ENCODE data around the gene EXOC3.
A peak's percentile ranks its signal among the peaks of the same experiment; 100 is the strongest.

The EXOC3 gene

GRCh38 chr5:443239-444151, 519 bp downstream of the EXOC3 start:
- Histone ChIP-seq H3K4me1 (ENCODE audit: insufficient read depth, insufficient read length) (peaks cover 14% of the 10 kb centered on the region), H3K9me3 (ENCODE audit: insufficient read depth, low read length) (no peaks in the 10 kb centered on the region), H3K27me3 (ENCODE audit: insufficient read depth, insufficient read length) (no peaks in the 10 kb centered on the region), H3K36me3 (ENCODE audit: insufficient read depth, insufficient read length, low read length) (peaks cover 29% of the 10 kb centered on the region), H3K9ac (ENCODE audit: insufficient read length, low read depth) (peak overlapping the region; percentile 87), H3K4me3 (ENCODE audit: insufficient read length, low read depth) (peak overlapping the region; percentile 72)
- no peak for DNase-seq (ENCODE audit: low read depth, low spot score)
- TF ChIP-seq YY1 (IDR thresholded peaks at IDR 0.05; ENCODE audit: insufficient read depth, insufficient read length) (no peak), SUZ12 (IDR thresholded peaks at IDR 0.05; ENCODE audit: extremely low read depth, insufficient read depth, insufficient read length) (no peak)

GRCh38 chr5:444226-444625, 1.2 kb downstream of the EXOC3 start:
- H3K9me3 ChIP-seq (ENCODE audit: insufficient read depth, low read length), result no peaks in the 10 kb centered on the region
- DNase-seq (ENCODE audit: low read depth, low spot score), result no peak
- H3K4me1 ChIP-seq (ENCODE audit: insufficient read depth, insufficient read length), result peaks cover 11% of the 10 kb centered on the region
- H3K27me3 ChIP-seq (ENCODE audit: insufficient read depth, insufficient read length), result no peaks in the 10 kb centered on the region
- H3K36me3 ChIP-seq (ENCODE audit: insufficient read depth, insufficient read length, low read length), result peaks cover 37% of the 10 kb centered on the region
- no peak overlapping the region for H3K4me3 ChIP-seq (ENCODE audit: insufficient read length, low read depth)
- peak overlapping the region; percentile 87 for H3K9ac ChIP-seq (ENCODE audit: insufficient read length, low read depth)
- TF ChIP-seq ZNF274 (IDR thresholded peaks at IDR 0.05; ENCODE audit: low read depth, low read length) (no peak), SUZ12 (IDR thresholded peaks at IDR 0.05; ENCODE audit: extremely low read depth, insufficient read depth, insufficient read length) (no peak), YY1 (IDR thresholded peaks at IDR 0.05; ENCODE audit: insufficient read depth, insufficient read length) (no peak)

GRCh38 chr5:445591-445990, 2.6 kb downstream of the EXOC3 start:
- H3K9ac ChIP-seq (ENCODE audit: insufficient read length, low read depth), result no peak overlapping the region

GRCh38 chr5:446066-446882, 3.3 kb downstream of the EXOC3 start:
- Histone ChIP-seq H3K4me3 (ENCODE audit: insufficient read length, low read depth) (no peak overlapping the region), H3K27me3 (ENCODE audit: insufficient read depth, insufficient read length) (no peaks in the 10 kb centered on the region), H3K4me1 (ENCODE audit: insufficient read depth, insufficient read length) (peaks cover 7% of the 10 kb centered on the region), H3K9ac (ENCODE audit: insufficient read length, low read depth) (no peak overlapping the region), H3K36me3 (ENCODE audit: insufficient read depth, insufficient read length, low read length) (peaks cover 40% of the 10 kb centered on the region), H3K9me3 (ENCODE audit: insufficient read depth, low read length) (0 out of 2 replicates have a peak, but pooled peaks cover under 1% of the 10 kb centered on the region)
- no peak for DNase-seq (ENCODE audit: low read depth, low spot score)
- TF ChIP-seq SUZ12 (IDR thresholded peaks at IDR 0.05; ENCODE audit: extremely low read depth, insufficient read depth, insufficient read length) (no peak), ZNF274 (IDR thresholded peaks at IDR 0.05; ENCODE audit: low read depth, low read length) (no peak), YY1 (IDR thresholded peaks at IDR 0.05; ENCODE audit: insufficient read depth, insufficient read length) (no peak)

More at GRCh38 chr5:445591-445990, 2.6 kb downstream of the EXOC3 start:
- Histone ChIP-seq H3K4me1 (ENCODE audit: insufficient read depth, insufficient read length) (peaks cover 10% of the 10 kb centered on the region), H3K36me3 (ENCODE audit: insufficient read depth, insufficient read length, low read length) (peaks cover 42% of the 10 kb centered on the region), H3K27me3 (ENCODE audit: insufficient read depth, insufficient read length) (no peaks in the 10 kb centered on the region), H3K4me3 (ENCODE audit: insufficient read length, low read depth) (no peak overlapping the region), H3K9me3 (ENCODE audit: insufficient read depth, low read length) (no peaks in the 10 kb centered on the region)
- DNase-seq (ENCODE audit: low read depth, low spot score), result no peak
- TF ChIP-seq SUZ12 (IDR thresholded peaks at IDR 0.05; ENCODE audit: extremely low read depth, insufficient read depth, insufficient read length), result no peak
- TF ChIP-seq ZNF274 (IDR thresholded peaks at IDR 0.05; ENCODE audit: low read depth, low read length), result no peak
- TF ChIP-seq YY1 (IDR thresholded peaks at IDR 0.05; ENCODE audit: insufficient read depth, insufficient read length), result no peak

- no peak for DNase-seq (ENCODE audit: low read depth, low spot score)
- Histone ChIP-seq H3K4me3 (ENCODE audit: insufficient read length, low read depth) (no peak overlapping the region), H3K9me3 (ENCODE audit: insufficient read depth, low read length) (peaks cover 6% of the 10 kb centered on the region; the same call in 1 of the 2 replicates), H3K9ac (ENCODE audit: insufficient read length, low read depth) (no peak overlapping the region), H3K27me3 (ENCODE audit: insufficient read depth, insufficient read length) (no peaks in the 10 kb centered on the region), H3K4me1 (ENCODE audit: insufficient read depth, insufficient read length) (peaks cover 7% of the 10 kb centered on the region), H3K36me3 (ENCODE audit: insufficient read depth, insufficient read length, low read length) (peaks cover 45% of the 10 kb centered on the region)
- no peak for TF ChIP-seq YY1 (IDR thresholded peaks at IDR 0.05; ENCODE audit: insufficient read depth, insufficient read length)
- TF ChIP-seq SUZ12 (IDR thresholded peaks at IDR 0.05; ENCODE audit: extremely low read depth, insufficient read depth, insufficient read length), result no peak
- no peak for TF ChIP-seq ZNF274 (IDR thresholded peaks at IDR 0.05; ENCODE audit: low read depth, low read length)
Observed at GRCh38 chr5:446883-447263, 3.9 kb downstream of the EXOC3 start.

GRCh38 chr5:447501-447900, 4.5 kb downstream of the EXOC3 start:
- no peak overlapping the region for H3K4me3 ChIP-seq (ENCODE audit: insufficient read length, low read depth)
- H3K9ac ChIP-seq (ENCODE audit: insufficient read length, low read depth), result no peak overlapping the region
- peaks cover 4% of the 10 kb centered on the region for H3K4me1 ChIP-seq (ENCODE audit: insufficient read depth, insufficient read length)
- TF ChIP-seq YY1 (IDR thresholded peaks at IDR 0.05; ENCODE audit: insufficient read depth, insufficient read length), result no peak
- TF ChIP-seq ZNF274 (IDR thresholded peaks at IDR 0.05; ENCODE audit: low read depth, low read length), result no peak
- TF ChIP-seq SUZ12 (IDR thresholded peaks at IDR 0.05; ENCODE audit: extremely low read depth, insufficient read depth, insufficient read length), result no peak
- no peaks in the 10 kb centered on the region for H3K27me3 ChIP-seq (ENCODE audit: insufficient read depth, insufficient read length)
- H3K36me3 ChIP-seq (ENCODE audit: insufficient read depth, insufficient read length, low read length), result peaks cover 48% of the 10 kb centered on the region
- H3K9me3 ChIP-seq (ENCODE audit: insufficient read depth, low read length), result peaks cover 13% of the 10 kb centered on the region; the same call in 1 of the 2 replicates
- no peak for DNase-seq (ENCODE audit: low read depth, low spot score)

Measured in NT2/D1 (cell line).